Mesendoderm (in vitro differentiated cells): Measurements from ENCODE around the gene AOPEP.

Experiments used
- DNase-seq: peaks from one replicate; pipeline ENCODE4 v3.0.0; 2013
- H2AK5ac ChIP-seq: 2 replicates; pipeline ENCODE4 v1.6.1; 2013; ENCODE audit warnings: low read length, inconsistent platforms
- H2BK120ac ChIP-seq: 2 replicates; pipeline ENCODE4 v1.6.1; 2013; ENCODE audit warnings: low read depth, mild to moderate bottlenecking, low read length, moderate library complexity, mixed read lengths
- H2BK15ac ChIP-seq: replicated peaks from 2 replicates; pipeline ENCODE4 v1.6.1; 2013; ENCODE audit warnings: low read depth, mild to moderate bottlenecking, moderate library complexity
- H2BK5ac ChIP-seq: 2 replicates; pipeline ENCODE4 v1.6.1; 2013; ENCODE audit warnings: low read length, inconsistent platforms
- H3K18ac ChIP-seq: 2 replicates; pipeline ENCODE4 v1.6.1; 2013; ENCODE audit warnings: mild to moderate bottlenecking, low read length, mixed read lengths
- H3K23ac ChIP-seq: one replicate; pipeline ENCODE4 v1.6.1; 2013; ENCODE audit warnings: low read length
- H3K27ac ChIP-seq: 2 replicates; pipeline ENCODE4 v1.5.1; 2013; ENCODE audit warnings: low read depth, mild to moderate bottlenecking, inconsistent platforms, low read length, moderate library complexity
- H3K27me3 ChIP-seq: 2 replicates; pipeline ENCODE4 v1.6.1; 2013; ENCODE audit warnings: low read length, control low read depth, mild to moderate bottlenecking, inconsistent platforms; ENCODE audit not compliant: insufficient read depth, poor library complexity
- H3K36me3 ChIP-seq: 2 replicates; pipeline ENCODE4 v1.6.1; 2013; ENCODE audit warnings: low read length, inconsistent platforms; ENCODE audit not compliant: control insufficient read depth, insufficient read depth
- H3K4ac ChIP-seq: one replicate; pipeline ENCODE4 v1.6.1; 2013; ENCODE audit warnings: low read depth, mild to moderate bottlenecking, low read length, moderate library complexity
- H3K4me1 ChIP-seq: 2 replicates; pipeline ENCODE4 v1.6.1; 2013; ENCODE audit warnings: low read depth, low read length, inconsistent platforms; ENCODE audit not compliant: control insufficient read depth
- H3K4me2 ChIP-seq: 2 replicates; pipeline ENCODE4 v1.6.1; 2013; ENCODE audit warnings: low read length
- H3K4me3 ChIP-seq: 2 replicates; pipeline ENCODE4 v1.5.1; 2013; ENCODE audit warnings: mild to moderate bottlenecking, low read length
- H3K56ac ChIP-seq: one replicate; pipeline ENCODE4 v1.6.1; 2013; ENCODE audit warnings: low read length
- H3K79me1 ChIP-seq: 2 replicates; pipeline ENCODE4 v1.6.1; 2013; ENCODE audit warnings: low read length, inconsistent platforms
- H3K79me2 ChIP-seq: 2 replicates; pipeline ENCODE4 v1.6.1; 2013; ENCODE audit warnings: mild to moderate bottlenecking, low read length; ENCODE audit not compliant: control insufficient read depth, insufficient read depth
- H3K9ac ChIP-seq: 2 replicates; pipeline ENCODE4 v1.6.1; 2013; ENCODE audit warnings: low read length, inconsistent platforms
- H4K5ac ChIP-seq: one replicate; pipeline ENCODE4 v1.6.1; 2013; ENCODE audit warnings: low read length
- H4K8ac ChIP-seq: one replicate; pipeline ENCODE4 v1.6.1; 2013; ENCODE audit warnings: low read depth, mild to moderate bottlenecking, control low read depth, low read length, moderate library complexity
- WGBS: extraction: QIAGEN DNeasy Blood & Tissue Kit; methylation state at CpG from one replicate; pipeline ENCODE4 v1.1.7; 2013; ENCODE audit warnings: low lambda C conversion rate, missing lambda C conversion rate; ENCODE audit not compliant: insufficient coverage; ENCODE audit errors: extremely low coverage; 5-methylcytosine and 5-hydroxymethylcytosine counted together

AOPEP gene

DNA sequence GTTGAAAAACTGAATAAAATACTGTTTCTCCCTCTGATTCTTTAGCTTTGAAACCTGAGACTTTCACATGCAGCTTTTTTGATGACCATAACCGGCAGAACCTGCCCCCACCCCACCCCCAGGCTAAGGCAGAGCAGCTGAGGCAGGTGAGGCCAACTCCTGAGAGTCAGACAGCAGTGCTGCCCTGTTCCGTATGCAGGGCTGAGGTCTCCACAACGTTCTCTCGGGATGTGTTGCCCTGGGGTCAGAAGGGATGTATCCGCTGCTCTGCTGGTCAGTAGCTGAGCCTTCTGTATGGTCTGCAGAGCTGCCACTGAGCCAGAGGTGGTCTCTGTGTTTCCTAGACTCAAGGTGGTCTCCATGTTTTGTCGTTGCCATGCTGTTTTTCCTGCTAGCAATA, 190.5 kb downstream of the AOPEP start:
- H3K79me2 ChIP-seq = no peaks in the 10 kb centered on the region
- peak overlapping the region; percentile 9 for H2BK5ac ChIP-seq
- no CpG with 5 or more reads among the region's 6 CpGs for WGBS
- H3K27ac ChIP-seq = no peak overlapping the region
- no peak overlapping the region for H3K4me3 ChIP-seq
- H3K56ac ChIP-seq = peak overlapping the region; percentile 54
- H3K9ac ChIP-seq = no peak overlapping the region
- no peak overlapping the region for H2BK120ac ChIP-seq
- H3K36me3 ChIP-seq = no peaks in the 10 kb centered on the region
- H4K5ac ChIP-seq = no peak overlapping the region
- H3K4me1 ChIP-seq = peaks cover 29% of the 10 kb centered on the region
- no peaks in the 10 kb centered on the region for H3K27me3 ChIP-seq
- no peaks in the 10 kb centered on the region for H3K79me1 ChIP-seq
- H3K4me2 ChIP-seq = no peak overlapping the region
- no peak overlapping the region for H3K18ac ChIP-seq
- no peak for DNase-seq
- peak overlapping the region; percentile 47 for H2AK5ac ChIP-seq
- H4K8ac ChIP-seq = no peak overlapping the region
- H3K4ac ChIP-seq = no peak overlapping the region
- H3K23ac ChIP-seq = no peak overlapping the region
- H2BK15ac ChIP-seq = no peak overlapping the region

GRCh38 chr9:94918038-94918753, 191.7 kb downstream of the AOPEP start:
- H3K4me2 ChIP-seq = no peak overlapping the region
- no peak overlapping the region for H2BK15ac ChIP-seq
- H3K4ac ChIP-seq = no peak overlapping the region
- H4K8ac ChIP-seq = no peak overlapping the region
- H3K23ac ChIP-seq = peak overlapping the region; percentile 9
- no peak overlapping the region for H3K9ac ChIP-seq
- no peak overlapping the region for H3K27ac ChIP-seq
- H3K4me1 ChIP-seq = peaks cover 18% of the 10 kb centered on the region
- no peaks in the 10 kb centered on the region for H3K79me2 ChIP-seq
- H3K18ac ChIP-seq = no peak overlapping the region
- WGBS = no CpG with 5 or more reads among the region's 5 CpGs
- H3K56ac ChIP-seq = no peak overlapping the region
- DNase-seq = no peak
- no peaks in the 10 kb centered on the region for H3K79me1 ChIP-seq
- H3K4me3 ChIP-seq = no peak overlapping the region
- no peaks in the 10 kb centered on the region for H3K36me3 ChIP-seq
- H2BK120ac ChIP-seq = no peak overlapping the region
- H2BK5ac ChIP-seq = no peak overlapping the region
- no peak overlapping the region for H4K5ac ChIP-seq
- H3K27me3 ChIP-seq = no peaks in the 10 kb centered on the region
- peak overlapping the region; percentile 0 for H2AK5ac ChIP-seq

- H3K4me1 ChIP-seq = peaks cover 18% of the 10 kb centered on the region
- H3K27ac ChIP-seq = no peak overlapping the region
- H2BK15ac ChIP-seq = no peak overlapping the region
Observed at GRCh38 chr9:94919376-94920098, 193.0 kb downstream of the AOPEP start.

GRCh38 chr9:94920420-94921091, 194.1 kb downstream of the AOPEP start:
- no peak overlapping the region for H2BK5ac ChIP-seq
- H3K79me1 ChIP-seq = no peaks in the 10 kb centered on the region
- H3K9ac ChIP-seq = no peak overlapping the region
- peaks cover 16% of the 10 kb centered on the region for H3K4me1 ChIP-seq
- H4K5ac ChIP-seq = no peak overlapping the region
- no peaks in the 10 kb centered on the region for H3K79me2 ChIP-seq
- no peak overlapping the region for H3K23ac ChIP-seq
- peak; percentile 79 for DNase-seq
- H2BK120ac ChIP-seq = no peak overlapping the region
- H2BK15ac ChIP-seq = no peak overlapping the region
- H3K4me3 ChIP-seq = no peak overlapping the region
- H4K8ac ChIP-seq = no peak overlapping the region
- H3K27me3 ChIP-seq = no peaks in the 10 kb centered on the region
- H3K27ac ChIP-seq = no peak overlapping the region
- H2AK5ac ChIP-seq = no peak overlapping the region
- H3K4ac ChIP-seq = no peak overlapping the region
- no peak overlapping the region for H3K18ac ChIP-seq
- no CpG with 5 or more reads among the region's 12 CpGs for WGBS
- no peak overlapping the region for H3K4me2 ChIP-seq
- no peak overlapping the region for H3K56ac ChIP-seq
- no peaks in the 10 kb centered on the region for H3K36me3 ChIP-seq

More at GRCh38 chr9:94919376-94920098, 193.0 kb downstream of the AOPEP start:
- H3K79me2 ChIP-seq = no peaks in the 10 kb centered on the region
- no peak overlapping the region for H3K4me3 ChIP-seq
- H3K56ac ChIP-seq = no peak overlapping the region
- no peak overlapping the region for H2BK120ac ChIP-seq
- no peaks in the 10 kb centered on the region for H3K36me3 ChIP-seq
- H3K27me3 ChIP-seq = no peaks in the 10 kb centered on the region
- no CpG with 5 or more reads among the region's 17 CpGs for WGBS
- H2BK5ac ChIP-seq = no peak overlapping the region
- no peak overlapping the region for H4K5ac ChIP-seq
- no peak overlapping the region for H4K8ac ChIP-seq
- no peak overlapping the region for H3K4me2 ChIP-seq
- no peak overlapping the region for H3K4ac ChIP-seq
- H3K23ac ChIP-seq = no peak overlapping the region
- no peak for DNase-seq
- H2AK5ac ChIP-seq = no peak overlapping the region
- H3K18ac ChIP-seq = no peak overlapping the region
- no peaks in the 10 kb centered on the region for H3K79me1 ChIP-seq
- no peak overlapping the region for H3K9ac ChIP-seq

DNA sequence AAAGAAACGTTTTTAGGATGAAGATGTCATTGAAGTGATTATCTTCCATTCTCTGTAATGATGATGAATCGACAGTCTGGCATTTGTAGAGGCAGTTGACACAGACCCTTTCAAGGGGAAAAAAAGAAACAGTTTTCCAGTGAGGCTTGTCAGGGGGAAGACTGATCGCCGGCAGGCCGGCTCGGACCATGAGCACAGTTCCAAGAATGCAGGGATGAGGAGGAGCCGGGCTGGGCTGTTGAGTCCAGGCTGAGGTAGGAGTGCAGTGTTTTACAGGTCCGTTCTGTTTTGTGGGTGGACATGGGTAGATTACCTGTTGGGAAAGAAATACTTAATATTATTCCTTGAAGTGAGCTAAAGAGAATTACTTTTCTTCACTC, 194.6 kb downstream of the AOPEP start:
- H3K27ac ChIP-seq = no peak overlapping the region
- no peaks in the 10 kb centered on the region for H3K36me3 ChIP-seq
- no peak overlapping the region for H2BK15ac ChIP-seq
- H2BK120ac ChIP-seq = no peak overlapping the region
- no peak overlapping the region for H3K4me3 ChIP-seq
- no peak overlapping the region for H3K56ac ChIP-seq
- no peak overlapping the region for H3K4ac ChIP-seq
- H3K4me2 ChIP-seq = no peak overlapping the region
- H3K9ac ChIP-seq = no peak overlapping the region
- H3K79me1 ChIP-seq = no peaks in the 10 kb centered on the region
- H3K27me3 ChIP-seq = no peaks in the 10 kb centered on the region
- peak; percentile 74 for DNase-seq
- H3K79me2 ChIP-seq = no peaks in the 10 kb centered on the region
- H2AK5ac ChIP-seq = no peak overlapping the region
- no peak overlapping the region for H4K5ac ChIP-seq
- WGBS = no CpG with 5 or more reads among the region's 8 CpGs
- H3K23ac ChIP-seq = no peak overlapping the region
- no peak overlapping the region for H4K8ac ChIP-seq
- peaks cover 15% of the 10 kb centered on the region for H3K4me1 ChIP-seq
- no peak overlapping the region for H2BK5ac ChIP-seq
- no peak overlapping the region for H3K18ac ChIP-seq
